ENCODE data around the gene LONRF2.

The LONRF2 gene

DNA sequence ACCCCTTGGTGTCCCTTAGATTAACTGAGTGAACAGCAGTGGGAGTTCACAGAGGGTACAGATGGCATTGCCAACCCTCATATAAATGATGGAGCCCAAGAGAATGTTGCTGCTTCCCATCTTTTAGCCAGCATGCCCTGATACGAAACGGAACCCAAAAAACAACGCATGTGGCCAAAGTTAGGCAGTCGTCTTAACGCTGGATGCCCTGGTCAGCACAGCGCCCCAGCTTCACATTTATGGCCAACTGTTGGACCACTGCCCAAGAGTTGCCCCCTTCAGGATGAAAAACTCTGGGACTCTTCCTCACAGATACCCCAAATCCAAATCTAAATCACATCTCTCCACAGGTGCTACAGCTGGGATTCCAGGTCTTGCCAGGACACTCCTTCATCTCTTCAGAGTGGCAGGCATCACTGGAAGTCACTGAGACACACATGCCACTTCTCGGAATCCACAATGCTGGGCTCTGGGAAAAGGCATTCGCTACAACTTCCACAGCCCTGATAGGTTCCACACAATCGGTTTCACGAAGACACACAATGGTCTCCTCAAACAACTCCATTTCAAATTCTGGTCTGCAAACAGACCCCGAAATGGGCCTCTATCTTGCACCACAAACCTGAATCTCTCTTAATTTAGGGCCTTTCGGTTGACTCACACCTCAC lies 44.6 kb downstream of the LONRF2 start:
- TF ChIP-seq, protein P1, sequence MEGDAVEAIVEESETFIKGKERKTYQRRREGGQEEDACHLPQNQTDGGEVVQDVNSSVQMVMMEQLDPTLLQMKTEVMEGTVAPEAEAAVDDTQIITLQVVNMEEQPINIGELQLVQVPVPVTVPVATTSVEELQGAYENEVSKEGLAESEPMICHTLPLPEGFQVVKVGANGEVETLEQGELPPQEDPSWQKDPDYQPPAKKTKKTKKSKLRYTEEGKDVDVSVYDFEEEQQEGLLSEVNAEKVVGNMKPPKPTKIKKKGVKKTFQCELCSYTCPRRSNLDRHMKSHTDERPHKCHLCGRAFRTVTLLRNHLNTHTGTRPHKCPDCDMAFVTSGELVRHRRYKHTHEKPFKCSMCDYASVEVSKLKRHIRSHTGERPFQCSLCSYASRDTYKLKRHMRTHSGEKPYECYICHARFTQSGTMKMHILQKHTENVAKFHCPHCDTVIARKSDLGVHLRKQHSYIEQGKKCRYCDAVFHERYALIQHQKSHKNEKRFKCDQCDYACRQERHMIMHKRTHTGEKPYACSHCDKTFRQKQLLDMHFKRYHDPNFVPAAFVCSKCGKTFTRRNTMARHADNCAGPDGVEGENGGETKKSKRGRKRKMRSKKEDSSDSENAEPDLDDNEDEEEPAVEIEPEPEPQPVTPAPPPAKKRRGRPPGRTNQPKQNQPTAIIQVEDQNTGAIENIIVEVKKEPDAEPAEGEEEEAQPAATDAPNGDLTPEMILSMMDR (IDR thresholded peaks at IDR 0.05): no peak

DNA sequence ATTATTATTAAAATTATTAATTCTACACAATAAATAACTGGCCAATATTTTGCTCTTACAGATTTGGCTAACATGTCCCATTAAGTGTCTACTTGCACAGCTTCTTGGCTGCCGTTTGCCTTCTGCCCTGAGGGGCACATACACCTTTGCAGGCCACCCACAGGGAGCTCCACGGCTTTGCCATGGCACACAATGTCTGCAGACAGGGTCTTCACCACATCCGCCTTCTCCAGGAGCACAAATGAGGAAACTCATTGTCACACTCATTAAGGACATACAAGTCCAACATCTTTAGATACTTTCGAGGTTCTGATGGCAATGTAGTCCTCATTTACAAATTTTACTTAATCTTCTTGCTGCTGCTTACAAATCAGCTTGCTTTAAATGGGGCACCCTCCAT lies 45.6 kb downstream of the LONRF2 start:
- TF ChIP-seq, protein P1 (IDR thresholded peaks at IDR 0.05): no peak

DNA sequence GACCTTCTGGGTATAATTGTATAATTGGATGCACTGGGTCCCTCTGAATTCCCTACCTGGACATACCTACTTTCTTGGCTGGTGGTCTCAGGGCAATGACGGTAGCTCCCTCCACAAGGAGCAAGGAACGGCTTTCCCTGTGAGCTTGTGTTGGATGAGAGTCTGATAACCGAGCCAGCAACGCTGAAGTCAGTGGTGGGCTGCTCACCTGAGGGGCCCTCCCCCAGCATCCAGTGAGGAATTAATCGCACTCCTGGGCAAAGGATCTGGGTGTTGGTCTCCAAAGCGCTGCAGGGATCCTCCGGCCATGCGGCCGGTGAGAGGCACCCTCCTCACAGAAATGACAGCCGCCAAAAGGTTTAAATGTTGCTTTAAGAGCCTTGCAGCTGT lies 47.1 kb downstream of the LONRF2 start:
- TF ChIP-seq, protein P1 (IDR thresholded peaks at IDR 0.05): no peak

DNA sequence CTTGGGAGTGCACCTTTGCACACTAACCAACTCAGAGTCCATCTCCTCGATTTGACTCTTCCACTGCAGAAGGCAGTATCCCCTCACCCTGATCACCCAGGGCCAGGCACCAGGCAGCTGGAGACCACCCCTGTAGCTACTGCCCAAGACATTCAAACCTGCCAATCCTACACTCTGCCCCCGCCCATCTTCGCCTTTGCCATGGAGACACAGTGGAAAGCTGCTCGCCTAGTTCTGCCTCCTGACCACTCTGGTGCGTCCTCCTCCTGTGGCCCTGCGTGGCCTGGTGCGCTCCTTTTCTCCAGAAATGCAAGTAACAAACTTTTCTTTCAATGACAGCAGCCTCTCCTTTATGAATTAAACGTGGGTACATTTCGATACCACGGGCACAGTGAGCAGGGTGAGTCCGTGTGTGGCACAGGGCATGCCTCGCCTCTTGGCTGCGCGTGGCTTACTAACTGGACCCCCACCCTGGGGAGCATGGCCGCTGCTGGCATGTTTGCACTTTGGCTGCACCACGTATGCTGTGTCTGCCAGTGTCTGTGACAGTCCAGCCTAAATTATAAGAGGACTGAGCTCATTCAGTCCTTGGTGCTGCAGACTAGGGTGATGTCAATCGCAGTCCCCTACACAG lies 47.6 kb downstream of the LONRF2 start:
- TF ChIP-seq, protein P1 (IDR thresholded peaks at IDR 0.05): no peak

DNA sequence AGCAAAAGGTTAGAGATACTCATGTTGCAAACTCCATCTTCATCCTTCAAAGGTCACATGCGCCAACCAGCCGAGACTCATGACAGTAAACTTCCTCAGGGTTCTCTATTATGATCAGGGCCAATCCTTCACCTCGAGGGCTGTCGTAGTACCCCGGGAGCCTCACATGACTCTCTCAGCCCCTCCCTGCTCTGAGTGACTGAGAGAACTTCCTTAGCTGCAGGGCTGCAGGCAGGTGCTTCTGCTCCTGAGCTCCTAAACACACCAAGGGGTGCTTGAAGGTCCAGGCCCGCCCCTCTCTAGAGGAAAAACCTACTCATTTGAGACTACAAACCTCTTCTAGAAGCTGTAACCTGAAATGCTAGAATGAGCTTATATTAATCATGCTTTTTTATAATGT lies 48.2 kb downstream of the LONRF2 start:
- TF ChIP-seq, protein P1 (IDR thresholded peaks at IDR 0.05): no peak

DNA sequence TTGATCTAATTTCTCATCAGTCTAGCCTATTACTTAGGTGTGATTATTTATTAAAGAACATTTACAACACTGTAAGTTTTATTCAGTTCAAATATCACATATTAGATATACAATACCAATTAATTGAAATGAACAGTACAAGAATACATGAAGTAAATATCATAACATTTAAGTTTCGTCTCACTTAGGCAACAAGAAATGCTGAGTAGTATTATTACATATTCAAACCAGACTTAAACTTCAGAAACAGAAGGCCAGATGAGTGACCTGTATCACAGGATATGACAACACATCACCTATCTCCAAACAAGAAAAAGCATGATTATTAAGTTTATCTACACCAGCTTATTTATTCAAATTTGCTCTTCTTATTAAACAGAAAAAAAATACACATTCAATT lies 48.9 kb downstream of the LONRF2 start:
- TF ChIP-seq, protein P1 (IDR thresholded peaks at IDR 0.05): no peak

DNA sequence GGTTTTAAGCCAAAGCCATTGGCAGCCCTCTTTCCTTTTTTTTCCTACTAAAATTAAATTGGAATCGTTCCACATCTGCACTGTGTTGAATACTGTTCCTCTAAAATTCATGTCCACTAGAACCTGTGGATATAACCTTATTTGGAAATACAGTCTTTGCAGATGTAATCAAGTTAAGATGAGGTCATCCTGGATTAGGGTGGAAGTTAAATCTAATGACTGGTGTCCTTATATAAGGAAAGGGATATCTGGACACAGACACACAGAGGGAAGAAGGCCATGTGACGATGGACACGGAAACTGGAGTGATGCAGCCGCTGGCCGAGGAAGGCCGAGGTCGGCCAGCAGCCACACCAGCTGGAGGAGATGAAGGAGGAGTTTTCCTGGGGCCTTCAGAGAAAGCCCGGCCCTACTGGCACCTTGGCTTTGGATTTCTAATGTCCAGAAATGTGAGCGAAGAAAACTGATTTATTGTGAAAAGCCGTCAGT lies 49.4 kb downstream of the LONRF2 start:
- TF ChIP-seq, protein P1 (IDR thresholded peaks at IDR 0.05): no peak
